ENCODE measurements around the gene EIF4G3. TPM values are rescaled to one million over a fixed set of nuclear protein-coding genes. Genes with fewer than 3 reads are reported as not detected.

EIF4G3 gene
- polyA plus RNA-seq, 1 donor (not counting 4 experiments of a cell fraction or from before 2014, with no cell fraction given) = 44.6 TPM

DNA sequence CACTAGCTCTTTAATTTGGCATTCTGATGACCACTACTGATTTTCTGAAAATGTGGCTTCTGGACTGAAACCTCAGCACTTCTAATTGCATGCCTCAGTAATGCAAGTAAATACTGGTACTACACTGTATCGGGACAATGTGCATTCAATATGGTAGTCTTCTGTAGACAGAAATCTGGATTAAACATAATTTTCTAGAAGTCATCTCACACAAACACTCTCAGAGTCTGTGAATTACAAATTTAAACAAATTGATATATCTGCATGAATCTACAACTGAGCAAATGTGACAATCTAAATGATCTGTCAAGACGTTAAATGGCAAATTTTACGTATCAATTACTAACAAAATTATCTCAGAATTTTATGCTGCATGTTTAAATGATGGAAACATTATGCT is 413.3 kb downstream of the EIF4G3 start:
- Histone ChIP-seq H4K20me1 (ENCODE audit: control insufficient read depth, extremely low read depth, insufficient read depth, low read length) (peaks cover 2% of the 10 kb centered on the region), H3K9me3 (ENCODE audit: control insufficient read depth, low read depth, low read length) (no peaks in the 10 kb centered on the region), H3K9me1 (ENCODE audit: control insufficient read depth, extremely low read depth, insufficient read depth, low read length) (no peaks in the 10 kb centered on the region), H3K79me2 (ENCODE audit: control insufficient read depth, insufficient read depth, low read length) (no peaks in the 10 kb centered on the region), H3K9ac (ENCODE audit: control insufficient read depth, extremely low read depth, insufficient read depth, low read length) (no peak overlapping the region), H3K4me1 (ENCODE audit: control insufficient read depth, extremely low read depth, insufficient read depth, low read length) (no peaks in the 10 kb centered on the region), H3K36me3 (ENCODE audit: control insufficient read depth in 2 of 2, extremely low read depth in 1 of 2, insufficient read depth in 2 of 2, low read length in 2 of 2) (peaks cover 17 to 40% of the 10 kb centered on the region in 2 experiments), H2AFZ (ENCODE audit: control insufficient read depth, low read length) (no peak overlapping the region), H3K4me2 (ENCODE audit: control insufficient read depth, extremely low read depth, insufficient read depth, low read depth, low read length) (no peak overlapping the region), H3K4me3 (ENCODE audit: control insufficient read depth in 2 of 3, extremely low read depth in 1 of 3, insufficient read depth in 2 of 3, low read depth in 1 of 3, low read length in 3 of 3) (no peak overlapping the region), H3K27me3 (ENCODE audit: control insufficient read depth, extremely low read depth, insufficient read depth, low read length) (no peaks in the 10 kb centered on the region), H3K27ac (ENCODE audit: control insufficient read depth, insufficient read depth, low read length) (no peak overlapping the region)
- dilution Hi-C loops (cut with MboI; ENCODE audit: extremely low pct_ligation_motif_present, low sequenced_read_pairs) = no loop called here
- FAIRE-seq (no peak), DNase-seq (ENCODE audit: low read depth, low spot score) (no peak)
- TF ChIP-seq, protein P1, sequence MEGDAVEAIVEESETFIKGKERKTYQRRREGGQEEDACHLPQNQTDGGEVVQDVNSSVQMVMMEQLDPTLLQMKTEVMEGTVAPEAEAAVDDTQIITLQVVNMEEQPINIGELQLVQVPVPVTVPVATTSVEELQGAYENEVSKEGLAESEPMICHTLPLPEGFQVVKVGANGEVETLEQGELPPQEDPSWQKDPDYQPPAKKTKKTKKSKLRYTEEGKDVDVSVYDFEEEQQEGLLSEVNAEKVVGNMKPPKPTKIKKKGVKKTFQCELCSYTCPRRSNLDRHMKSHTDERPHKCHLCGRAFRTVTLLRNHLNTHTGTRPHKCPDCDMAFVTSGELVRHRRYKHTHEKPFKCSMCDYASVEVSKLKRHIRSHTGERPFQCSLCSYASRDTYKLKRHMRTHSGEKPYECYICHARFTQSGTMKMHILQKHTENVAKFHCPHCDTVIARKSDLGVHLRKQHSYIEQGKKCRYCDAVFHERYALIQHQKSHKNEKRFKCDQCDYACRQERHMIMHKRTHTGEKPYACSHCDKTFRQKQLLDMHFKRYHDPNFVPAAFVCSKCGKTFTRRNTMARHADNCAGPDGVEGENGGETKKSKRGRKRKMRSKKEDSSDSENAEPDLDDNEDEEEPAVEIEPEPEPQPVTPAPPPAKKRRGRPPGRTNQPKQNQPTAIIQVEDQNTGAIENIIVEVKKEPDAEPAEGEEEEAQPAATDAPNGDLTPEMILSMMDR (optimal IDR thresholded peaks at IDR 0.05 in 1 of 3, IDR thresholded peaks at IDR 0.05 in 1 of 3, conservative IDR thresholded peaks at IDR 0.05 in 1 of 3; ENCODE audit: extremely low read depth in 1 of 3, insufficient read depth in 2 of 3, low read length in 3 of 3) = no peak
- no peak for TF ChIP-seq EZH2 (IDR thresholded peaks at IDR 0.05; ENCODE audit: low read length)

DNA sequence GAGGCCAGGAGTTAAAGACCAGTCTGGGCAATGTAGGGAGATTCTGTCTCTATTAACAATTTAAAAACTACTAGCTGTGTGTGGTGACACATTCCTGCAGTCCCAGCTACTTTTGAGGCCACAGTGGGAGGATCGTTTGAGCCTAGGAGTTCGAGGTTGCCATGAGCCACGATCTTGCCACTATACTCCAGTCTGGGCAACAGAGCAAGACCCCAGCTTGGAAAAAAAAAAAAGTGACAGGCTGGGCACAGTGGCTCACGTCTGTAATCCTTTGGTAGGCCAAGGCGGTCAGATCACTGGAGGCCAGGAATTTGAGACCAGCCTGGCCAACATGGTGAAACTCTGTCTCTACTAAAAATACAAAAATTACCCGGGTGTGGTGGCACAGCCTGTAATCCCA is 416.4 kb downstream of the EIF4G3 start:
- dilution Hi-C loops (cut with MboI; ENCODE audit: extremely low pct_ligation_motif_present, low sequenced_read_pairs) = no loop called here
- no peak for FAIRE-seq

More for the DNA sequence above, 416.4 kb downstream of the EIF4G3 start:
- H3K4me3 ChIP-seq (ENCODE audit: control insufficient read depth in 2 of 3, extremely low read depth in 1 of 3, insufficient read depth in 2 of 3, low read depth in 1 of 3, low read length in 3 of 3) = no peak overlapping the region
- no peaks in the 10 kb centered on the region for H3K4me1 ChIP-seq (ENCODE audit: control insufficient read depth, extremely low read depth, insufficient read depth, low read length)
- H4K20me1 ChIP-seq (ENCODE audit: control insufficient read depth, extremely low read depth, insufficient read depth, low read length) = peaks cover 2% of the 10 kb centered on the region
- TF ChIP-seq, protein P1 (optimal IDR thresholded peaks at IDR 0.05 in 1 of 3, IDR thresholded peaks at IDR 0.05 in 1 of 3, conservative IDR thresholded peaks at IDR 0.05 in 1 of 3; ENCODE audit: extremely low read depth in 1 of 3, insufficient read depth in 2 of 3, low read length in 3 of 3) = no peak
- TF ChIP-seq EZH2 (IDR thresholded peaks at IDR 0.05; ENCODE audit: low read length) = no peak
- H3K27ac ChIP-seq (ENCODE audit: control insufficient read depth, insufficient read depth, low read length) = no peak overlapping the region
- peaks cover under 1% of the 10 kb centered on the region for H3K79me2 ChIP-seq (ENCODE audit: control insufficient read depth, insufficient read depth, low read length)
- H3K27me3 ChIP-seq (ENCODE audit: control insufficient read depth, extremely low read depth, insufficient read depth, low read length) = no peaks in the 10 kb centered on the region
- no peaks in the 10 kb centered on the region for H3K9me1 ChIP-seq (ENCODE audit: control insufficient read depth, extremely low read depth, insufficient read depth, low read length)
- no peak overlapping the region for H2AFZ ChIP-seq (ENCODE audit: control insufficient read depth, low read length)
- peaks cover 17 to 35% of the 10 kb centered on the region in 2 experiments for H3K36me3 ChIP-seq (ENCODE audit: control insufficient read depth in 2 of 2, extremely low read depth in 1 of 2, insufficient read depth in 2 of 2, low read length in 2 of 2)
- DNase-seq (ENCODE audit: low read depth, low spot score) = no peak
- H3K9ac ChIP-seq (ENCODE audit: control insufficient read depth, extremely low read depth, insufficient read depth, low read length) = no peak overlapping the region
- no peaks in the 10 kb centered on the region for H3K9me3 ChIP-seq (ENCODE audit: control insufficient read depth, low read depth, low read length)
- H3K4me2 ChIP-seq (ENCODE audit: control insufficient read depth, extremely low read depth, insufficient read depth, low read depth, low read length) = no peak overlapping the region

Small RNA genes lying within 50 kb of the gene (small RNA-seq; reads per million reads assigned to genes)
- 0 reads per million in 3 experiments for gene AL627311.1 (ENCODE audit: insufficient read length in 3 of 3, low read depth in 3 of 3, low replicate concordance in 1 of 3)
- gene MIR1256 (ENCODE audit: insufficient read length in 3 of 3, low read depth in 3 of 3, low replicate concordance in 1 of 3) = 0 to 4.7 (median 0.50) reads per million in 3 experiments
- gene RNU7-200P (ENCODE audit: insufficient read length in 3 of 3, low read depth in 3 of 3, low replicate concordance in 1 of 3) = 0 reads per million in 3 experiments

Other genes starting within 250 kb of the EIF4G3 start
- 30.9 to 59.1 TPM (median 55.5 TPM) in 3 replicates for gene ECE1, start 113.6 kb upstream of the EIF4G3 start, polyA plus RNA-seq